Vagina (tissue), 2 donors: Measurements from ENCODE around the gene SIRPA. TPM values are rescaled to one million over a fixed set of nuclear protein-coding genes. Genes with fewer than 3 reads are reported as not detected.
A peak's percentile ranks its signal among the peaks of the same experiment; 100 is the strongest.

Experiments used
- DNase-seq, 2 donors: peaks; one replicate each; pipeline ENCODE4 v3.0.0-alpha.2; 2017; ENCODE audit errors: extremely low spot score in 2 of 2
- H3K27ac ChIP-seq: fragments of 200-600 bp; sonication (generic); one replicate; pipeline ENCODE4 v1.5.1; 2019
- H3K27me3 ChIP-seq: fragments of 200-600 bp; sonication (generic); one replicate; pipeline ENCODE4 v1.5.1; 2019
- H3K36me3 ChIP-seq, 2 donors: fragments of 200-600 bp; sonication (generic); one replicate each; pipeline ENCODE4 v1.5.1; 2017 to 2019
- H3K4me1 ChIP-seq: fragments of 200-600 bp; sonication (generic); one replicate; pipeline ENCODE4 v1.5.1; 2019
- H3K4me3 ChIP-seq, 2 donors: fragments of 200-600 bp; sonication (generic); 1 replicate in 1 of 2; 2 replicates in 1 of 2; pipeline ENCODE4 v1.5.1; 2016 to 2019
- H3K9me3 ChIP-seq: fragments of 200-600 bp; sonication (generic); one replicate; pipeline ENCODE4 v1.5.1; 2019
- CTCF ChIP-seq, 3 experiments: fragments of 450-650 bp in 2 of 3; fragments of 200-600 bp in 1 of 3; sonication (generic) in 1 of 3; IDR thresholded peaks; one replicate each; pipeline ENCODE4 v1.5.1; 2017 to 2019; ENCODE audit warnings: antibody characterized with exemption in 3 of 3, mild to moderate bottlenecking in 2 of 3, moderate library complexity in 2 of 3
- POLR2A ChIP-seq, 2 donors: fragments of 450-650 bp; IDR thresholded peaks; one replicate each; pipeline ENCODE4 v1.6.1; 2017; ENCODE audit warnings: antibody characterized with exemption in 2 of 2, mild to moderate bottlenecking in 2 of 2, moderate library complexity in 2 of 2
- POLR2AphosphoS5 ChIP-seq, 2 donors: sonication (generic); formaldehyde crosslinking; IDR thresholded peaks; one replicate each; pipeline ENCODE4 v1.9.0; 2017; ENCODE audit warnings: antibody characterized with exemption in 2 of 2, mild to moderate bottlenecking in 2 of 2, low read depth in 1 of 2; ENCODE audit not compliant: insufficient read depth in 1 of 2
- intact Hi-C: fragments of 100-400 bp; cut with DNase I; formaldehyde crosslinking; loops from one replicate; pipeline ENCODE4 v1.15.1; 2023
- total RNA-seq: library from RNA; depleted of rRNA; stranded (reverse); fragments of >200 nt; gene quantifications from one replicate; pipeline ENCODE4 v1.2.3, GENCODE V29; 2016

The SIRPA gene
- total RNA-seq, 1 donor from 2014 or later = 52.3 TPM

- TF ChIP-seq POLR2A (IDR thresholded peaks at IDR 0.05) (no peak), CTCF (IDR thresholded peaks at IDR 0.05) (no peak), POLR2AphosphoS5 (IDR thresholded peaks at IDR 0.05; ENCODE audit: insufficient read depth in 1 of 2, low read depth in 1 of 2) (no peak)
- peak in 1 of 2 donors; percentile 29 for DNase-seq
- H3K9me3 ChIP-seq = no peaks in the 10 kb centered on the region
- H3K36me3 ChIP-seq = no peaks in the 10 kb centered on the region
- no peak overlapping the region for H3K4me3 ChIP-seq
- H3K4me1 ChIP-seq = no peaks in the 10 kb centered on the region
- H3K27ac ChIP-seq = no peak overlapping the region
- no peaks in the 10 kb centered on the region for H3K27me3 ChIP-seq
- intact Hi-C loops = no loop called here
These were observed 63.2 kb downstream of the SIRPA start for GRCh38 chr20:1958426-1958825.

- intact Hi-C loops = no loop called here
- Histone ChIP-seq H3K4me1 (no peaks in the 10 kb centered on the region), H3K9me3 (no peaks in the 10 kb centered on the region), H3K4me3 (no peak overlapping the region), H3K27me3 (no peaks in the 10 kb centered on the region), H3K27ac (no peak overlapping the region), H3K36me3 (no peaks in the 10 kb centered on the region)
- TF ChIP-seq CTCF (IDR thresholded peaks at IDR 0.05) (no peak), POLR2AphosphoS5 (IDR thresholded peaks at IDR 0.05; ENCODE audit: insufficient read depth in 1 of 2, low read depth in 1 of 2) (no peak)
- no peak for DNase-seq
These were observed 63.9 kb downstream of the SIRPA start for GRCh38 chr20:1959156-1959555.

- Histone ChIP-seq H3K4me1 (peaks cover 12% of the 10 kb centered on the region), H3K27ac (no peak overlapping the region), H3K36me3 (no peaks in the 10 kb centered on the region), H3K4me3 (no peak overlapping the region), H3K9me3 (no peaks in the 10 kb centered on the region), H3K27me3 (no peaks in the 10 kb centered on the region)
- intact Hi-C loops = no loop called here
- DNase-seq = no peak
- TF ChIP-seq POLR2AphosphoS5 (IDR thresholded peaks at IDR 0.05; ENCODE audit: insufficient read depth in 1 of 2, low read depth in 1 of 2) (no peak), POLR2A (IDR thresholded peaks at IDR 0.05) (no peak)
These were observed 66.2 kb downstream of the SIRPA start for GRCh38 chr20:1961374-1961773.

GRCh38 chr20:1964061-1964460 lies 68.9 kb downstream of the SIRPA start:
- peaks cover 12% of the 10 kb centered on the region for H3K4me1 ChIP-seq
- H3K9me3 ChIP-seq = no peaks in the 10 kb centered on the region
- no peaks in the 10 kb centered on the region for H3K36me3 ChIP-seq
- no peaks in the 10 kb centered on the region for H3K27me3 ChIP-seq
- intact Hi-C loops = no loop called here
- no peak for DNase-seq
- H3K27ac ChIP-seq = no peak overlapping the region
- TF ChIP-seq POLR2A (IDR thresholded peaks at IDR 0.05) (no peak), POLR2AphosphoS5 (IDR thresholded peaks at IDR 0.05; ENCODE audit: insufficient read depth in 1 of 2, low read depth in 1 of 2) (no peak), CTCF (IDR thresholded peaks at IDR 0.05) (no peak)
- H3K4me3 ChIP-seq = no peak overlapping the region

GRCh38 chr20:1964659-1965405 lies 69.6 kb downstream of the SIRPA start:
- no peaks in the 10 kb centered on the region for H3K36me3 ChIP-seq
- peak overlapping the region in 1 of 2 donors; percentile 16 for H3K4me3 ChIP-seq
- DNase-seq = no peak
- H3K27ac ChIP-seq = no peak overlapping the region
- H3K9me3 ChIP-seq = no peaks in the 10 kb centered on the region
- intact Hi-C loops = loop anchor here (5.0 kb wide), 1 partner anchor 207 kb away; no protein-coding TSS in a partner anchor
- H3K27me3 ChIP-seq = no peaks in the 10 kb centered on the region
- peaks cover 12% of the 10 kb centered on the region for H3K4me1 ChIP-seq
- TF ChIP-seq CTCF (IDR thresholded peaks at IDR 0.05) (no peak), POLR2A (IDR thresholded peaks at IDR 0.05) (no peak), POLR2AphosphoS5 (IDR thresholded peaks at IDR 0.05; ENCODE audit: insufficient read depth in 1 of 2, low read depth in 1 of 2) (no peak)
